ENCODE measurements around the gene AKT1S1. TPM values are rescaled to one million over a fixed set of nuclear protein-coding genes. Genes with fewer than 3 reads are reported as not detected.

Gene AKT1S1
- total and polyA plus RNA-seq, 2 of the 13 experiments (the other 11 are each of a cell fraction or from before 2014, with no cell fraction given) = 13.5 to 27.8 TPM

DNA sequence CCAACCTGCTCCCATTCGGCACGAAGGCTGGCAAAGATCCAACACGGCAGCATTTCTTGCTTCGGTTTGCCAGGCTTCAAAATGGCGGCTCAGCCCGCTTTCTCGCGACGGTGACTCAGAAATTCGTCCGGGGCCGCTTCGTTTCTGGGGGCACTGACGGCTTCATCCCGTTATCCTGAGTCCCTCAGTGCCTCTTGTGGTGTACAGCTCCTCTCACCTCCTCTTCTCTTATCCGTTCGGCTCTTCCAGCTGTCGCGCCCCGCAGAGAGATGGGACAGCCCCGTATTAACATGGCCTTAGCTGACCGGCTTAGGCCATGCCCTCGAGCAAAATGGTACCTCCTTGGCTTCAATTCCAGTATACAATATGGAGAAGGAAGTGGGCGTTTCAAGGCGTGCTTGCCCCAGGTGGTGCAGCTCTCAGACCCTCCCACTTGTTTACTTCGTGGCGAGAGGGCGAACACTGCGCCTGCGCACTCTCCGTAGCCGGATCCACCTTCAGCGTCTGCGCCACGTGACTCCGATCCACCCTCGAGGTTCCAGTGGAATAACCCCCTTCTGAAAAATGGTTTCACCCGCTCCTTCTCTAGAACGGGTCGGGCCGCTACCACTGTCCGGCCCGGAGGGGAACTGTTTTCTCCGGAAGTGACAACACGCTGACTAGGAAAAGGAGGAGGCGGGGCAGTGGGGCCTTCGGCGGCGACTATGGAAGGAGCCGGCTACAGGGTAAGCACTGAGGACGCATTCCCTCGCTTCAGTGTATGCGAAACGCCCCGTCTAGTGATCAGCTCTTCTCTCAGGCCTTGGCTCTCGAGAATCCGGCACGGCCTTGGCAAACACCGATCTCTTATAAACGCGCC lies at the start of gene AKT1S1, which contains the start of gene TBC1D17 (continued):
- no peak for TF ChIP-seq RFXAP (CRISPR knock-in tag; IDR thresholded peaks at IDR 0.05; ENCODE audit: borderline replicate concordance)
- TF ChIP-seq ZSCAN9 (CRISPR knock-in tag; IDR thresholded peaks at IDR 0.05; ENCODE audit: borderline replicate concordance) = no peak
- no peak for TF ChIP-seq ZMYM3 (CRISPR knock-in tag; IDR thresholded peaks at IDR 0.05)
- TF ChIP-seq ZNF451 (CRISPR knock-in tag; IDR thresholded peaks at IDR 0.05) = no peak
- peak; percentile 26; the same call in 1 of the 2 replicates for TF ChIP-seq ZNF430 (CRISPR knock-in tag; IDR thresholded peaks at IDR 0.05)
- TF ChIP-seq SRSF1 (optimal IDR thresholded peaks at IDR 0.05; ENCODE audit: low read depth, low read length) = no peak
- no peak for TF ChIP-seq ZNF773 (CRISPR knock-in tag; IDR thresholded peaks at IDR 0.05; ENCODE audit: borderline replicate concordance)
- no peak for TF ChIP-seq ZNF7 (CRISPR knock-in tag; IDR thresholded peaks at IDR 0.05)
- no peak for TF ChIP-seq AGO2 (optimal IDR thresholded peaks at IDR 0.05; ENCODE audit: low read depth, low read length)
- TF ChIP-seq HCFC1 (IDR thresholded peaks at IDR 0.05; ENCODE audit: low read depth, low read length) = peak; percentile 59
- no peak for TF ChIP-seq ZFP90 (CRISPR knock-in tag; IDR thresholded peaks at IDR 0.05; ENCODE audit: borderline replicate concordance)
- TF ChIP-seq ARID4A (CRISPR knock-in tag; IDR thresholded peaks at IDR 0.05; ENCODE audit: borderline replicate concordance) = peak; percentile 69; the same call in 1 of the 2 replicates
- no peak for TF ChIP-seq MAFF (IDR thresholded peaks at IDR 0.05; ENCODE audit: low read depth, low read length)
- no peak for TF ChIP-seq CHD4 (IDR thresholded peaks at IDR 0.05; ENCODE audit: borderline replicate concordance, low read length)
- TF ChIP-seq ZNF343 (CRISPR knock-in tag; IDR thresholded peaks at IDR 0.05) = peak; percentile 35; the same call in 1 of the 2 replicates
- TF ChIP-seq KAT8 (CRISPR knock-in tag; IDR thresholded peaks at IDR 0.05) = peak; percentile 85
- no peak for TF ChIP-seq ZNF256 (CRISPR knock-in tag; conservative IDR thresholded peaks at IDR 0.05)
- no peak for TF ChIP-seq DNMT1 (CRISPR knock-in tag; IDR thresholded peaks at IDR 0.05)
- TF ChIP-seq SETDB1 (CRISPR knock-in tag; IDR thresholded peaks at IDR 0.05; ENCODE audit: borderline replicate concordance) = no peak
- no peak for TF ChIP-seq ZNF570 (CRISPR knock-in tag; IDR thresholded peaks at IDR 0.05; ENCODE audit: borderline replicate concordance)
- no peak for TF ChIP-seq ONECUT2 (CRISPR knock-in tag; IDR thresholded peaks at IDR 0.05)
- 0 out of 2 replicates have a peak, but pooled peaks have one; percentile 48 for TF ChIP-seq MIER2 (CRISPR knock-in tag; IDR thresholded peaks at IDR 0.05)
- TF ChIP-seq SATB2 (CRISPR knock-in tag; IDR thresholded peaks at IDR 0.05) = no peak
- TF ChIP-seq, protein P1, sequence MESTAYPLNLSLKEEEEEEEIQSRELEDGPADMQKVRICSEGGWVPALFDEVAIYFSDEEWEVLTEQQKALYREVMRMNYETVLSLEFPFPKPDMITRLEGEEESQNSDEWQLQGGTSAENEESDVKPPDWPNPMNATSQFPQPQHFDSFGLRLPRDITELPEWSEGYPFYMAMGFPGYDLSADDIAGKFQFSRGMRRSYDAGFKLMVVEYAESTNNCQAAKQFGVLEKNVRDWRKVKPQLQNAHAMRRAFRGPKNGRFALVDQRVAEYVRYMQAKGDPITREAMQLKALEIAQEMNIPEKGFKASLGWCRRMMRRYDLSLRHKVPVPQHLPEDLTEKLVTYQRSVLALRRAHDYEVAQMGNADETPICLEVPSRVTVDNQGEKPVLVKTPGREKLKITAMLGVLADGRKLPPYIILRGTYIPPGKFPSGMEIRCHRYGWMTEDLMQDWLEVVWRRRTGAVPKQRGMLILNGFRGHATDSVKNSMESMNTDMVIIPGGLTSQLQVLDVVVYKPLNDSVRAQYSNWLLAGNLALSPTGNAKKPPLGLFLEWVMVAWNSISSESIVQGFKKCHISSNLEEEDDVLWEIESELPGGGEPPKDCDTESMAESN (CRISPR knock-in tag; conservative IDR thresholded peaks at IDR 0.05) = peak; percentile 85; the same call in 1 of the 2 replicates
- no peak for TF ChIP-seq ZFAT (CRISPR knock-in tag; conservative IDR thresholded peaks at IDR 0.05)
- 0 out of 2 replicates have a peak, but pooled peaks have one; percentile 4 for TF ChIP-seq ZNF335 (CRISPR knock-in tag; IDR thresholded peaks at IDR 0.05)
